Memory B cell (primary cell): ENCODE measurements around the gene ITGA11.
A peak's percentile ranks its signal among the peaks of the same experiment; 100 is the strongest.

Experiments
- ATAC-seq: fragments of 150-1000 bp; cut with Tn5 transposase; 2 replicates; pipeline ENCODE4 v1.10.0; 2021; ENCODE audit warnings: low read depth, mild to moderate bottlenecking, moderate library complexity
- DNase-seq, 2 donors: peaks; one replicate each; pipeline ENCODE4 v3.0.0; 2022; ENCODE audit warnings: low spot score in 2 of 2
- H3K27ac Mint-ChIP-seq: one replicate; pipeline ENCODE4 v1.8.0; 2022; ENCODE audit warnings: mild to moderate bottlenecking, moderate library complexity, mixed read lengths
- H3K27me3 Mint-ChIP-seq: one replicate; pipeline ENCODE4 v1.8.0; 2022; ENCODE audit warnings: mixed read lengths
- H3K36me3 Mint-ChIP-seq: one replicate; pipeline ENCODE4 v1.8.0; 2022; ENCODE audit warnings: mild to moderate bottlenecking, mixed read lengths
- H3K4me1 Mint-ChIP-seq: one replicate; pipeline ENCODE4 v1.8.0; 2022; ENCODE audit warnings: mixed read lengths
- H3K4me3 Mint-ChIP-seq: one replicate; pipeline ENCODE4 v1.8.0; 2022; ENCODE audit warnings: mild to moderate bottlenecking, moderate library complexity, mixed read lengths
- H3K9me3 Mint-ChIP-seq: one replicate; pipeline ENCODE4 v1.8.0; 2022; ENCODE audit warnings: mixed read lengths

The ITGA11 gene

DNA sequence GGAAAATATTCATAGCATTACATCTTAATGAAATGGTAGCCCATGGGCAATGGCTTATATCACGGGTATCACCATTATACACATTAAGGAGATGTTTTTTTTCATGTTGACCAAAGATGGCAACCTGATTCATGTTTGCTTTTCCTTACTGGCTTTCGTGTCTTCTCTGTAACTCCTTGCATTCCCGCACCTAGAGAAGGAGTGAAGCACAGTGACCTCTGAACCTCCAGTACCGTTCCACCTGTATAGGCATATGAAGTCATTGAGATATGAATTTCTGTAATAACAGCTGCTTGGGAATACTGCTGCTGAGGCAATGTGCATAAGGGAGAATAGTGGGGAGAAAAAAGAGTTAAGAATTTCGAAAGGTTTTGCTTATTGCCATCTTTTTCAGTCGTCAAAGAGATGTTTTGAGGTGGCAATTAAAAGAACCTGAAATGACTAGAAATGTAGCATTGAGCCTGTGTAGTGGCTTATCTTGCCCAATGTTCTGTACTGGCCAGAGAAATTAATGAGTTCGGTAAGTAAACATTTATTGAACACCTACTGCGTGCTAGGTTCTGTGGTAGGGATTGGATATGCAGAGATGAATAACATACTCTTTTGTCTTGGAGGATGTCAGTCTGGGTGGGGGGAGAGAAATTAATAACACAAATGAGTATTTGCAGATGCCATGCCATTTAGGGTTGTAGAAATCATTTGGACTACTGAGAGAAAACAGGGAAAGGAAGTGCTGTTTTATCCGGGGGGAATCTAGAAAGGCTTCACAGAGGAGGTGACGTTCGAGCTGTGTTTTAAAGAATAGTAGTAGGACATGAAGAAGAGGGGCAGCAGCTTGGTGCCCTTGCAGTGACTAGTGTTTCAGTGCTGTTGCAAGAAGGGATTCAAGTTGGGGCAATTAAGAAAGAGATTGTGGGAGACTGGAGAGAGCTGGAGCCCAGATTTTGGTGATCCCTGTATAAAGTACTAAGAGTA lies 151.9 kb downstream of the ITGA11 start:
- H3K36me3 Mint-ChIP-seq = peaks cover 19% of the 10 kb centered on the region
- H3K9me3 Mint-ChIP-seq = no peaks in the 10 kb centered on the region
- DNase-seq (no peak), ATAC-seq (no peak)
- peak overlapping the region; percentile 96 for H3K4me3 Mint-ChIP-seq
- no peaks in the 10 kb centered on the region for H3K27me3 Mint-ChIP-seq
- H3K27ac Mint-ChIP-seq = peak overlapping the region; percentile 94
- peaks cover 48% of the 10 kb centered on the region for H3K4me1 Mint-ChIP-seq

DNA sequence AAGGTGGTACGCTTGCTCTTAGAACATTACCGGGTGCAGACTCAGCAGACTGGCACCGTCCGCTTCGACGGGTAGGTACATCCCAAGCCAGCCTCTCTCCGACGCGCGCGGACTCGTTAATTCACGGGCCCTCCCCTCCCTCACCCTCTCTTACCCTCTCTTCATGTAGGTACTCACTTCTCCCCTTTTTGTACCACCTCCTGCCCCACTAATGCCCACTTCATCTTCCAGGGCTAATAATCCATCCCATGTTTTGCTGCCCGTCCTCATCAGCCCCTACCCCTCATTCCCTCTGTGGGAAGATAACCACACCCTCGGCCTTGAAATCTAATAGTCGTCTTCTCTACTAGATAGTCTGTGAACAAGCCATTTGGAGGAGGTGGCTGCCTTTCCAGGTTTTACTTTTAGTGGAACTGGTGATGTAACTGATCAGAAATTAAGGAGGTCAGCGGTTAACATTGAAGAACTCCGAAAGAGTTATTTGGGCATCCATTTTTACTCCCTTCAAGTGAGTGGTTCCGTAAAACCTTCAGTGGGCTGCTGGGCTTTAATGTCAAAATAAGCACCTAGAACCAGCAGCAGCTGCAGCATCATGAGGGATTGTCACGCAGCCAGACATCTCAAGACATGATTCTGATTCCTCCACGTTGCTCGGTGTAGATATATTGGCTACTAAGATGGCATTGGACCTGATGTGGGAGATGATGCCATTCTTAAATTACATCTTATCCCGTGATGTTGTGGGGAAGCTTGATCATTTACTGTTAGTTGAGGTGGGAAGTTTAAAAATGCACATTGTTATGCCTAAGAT lies 153.2 kb downstream of the ITGA11 start:
- no peaks in the 10 kb centered on the region for H3K9me3 Mint-ChIP-seq
- H3K4me1 Mint-ChIP-seq = peaks cover 41% of the 10 kb centered on the region
- DNase-seq = no peak

DNA sequence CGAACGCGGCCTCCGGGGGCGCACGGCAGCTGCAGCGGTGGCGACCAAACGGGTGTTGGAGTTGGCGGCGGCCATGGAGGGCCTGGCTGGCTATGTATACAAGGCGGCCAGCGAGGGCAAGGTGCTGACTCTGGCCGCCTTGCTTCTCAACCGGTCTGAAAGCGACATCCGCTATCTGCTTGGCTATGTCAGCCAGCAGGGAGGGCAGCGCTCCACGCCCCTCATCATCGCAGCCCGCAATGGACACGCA lies 153.7 kb downstream of the ITGA11 start:
- DNase-seq = no peak
- peak overlapping the region; percentile 96 for H3K4me3 Mint-ChIP-seq
- no peaks in the 10 kb centered on the region for H3K27me3 Mint-ChIP-seq
- H3K27ac Mint-ChIP-seq = peak overlapping the region; percentile 94
- no peak for ATAC-seq
- H3K36me3 Mint-ChIP-seq = peaks cover 11% of the 10 kb centered on the region
- no peaks in the 10 kb centered on the region for H3K9me3 Mint-ChIP-seq
- H3K4me1 Mint-ChIP-seq = peaks cover 39% of the 10 kb centered on the region

More for the DNA sequence above, 153.2 kb downstream of the ITGA11 start:
- no peaks in the 10 kb centered on the region for H3K27me3 Mint-ChIP-seq
- peak; percentile 3 for ATAC-seq
- peak overlapping the region; percentile 94 for H3K27ac Mint-ChIP-seq
- H3K4me3 Mint-ChIP-seq = peak overlapping the region; percentile 96
- H3K36me3 Mint-ChIP-seq = peaks cover 11% of the 10 kb centered on the region

DNA sequence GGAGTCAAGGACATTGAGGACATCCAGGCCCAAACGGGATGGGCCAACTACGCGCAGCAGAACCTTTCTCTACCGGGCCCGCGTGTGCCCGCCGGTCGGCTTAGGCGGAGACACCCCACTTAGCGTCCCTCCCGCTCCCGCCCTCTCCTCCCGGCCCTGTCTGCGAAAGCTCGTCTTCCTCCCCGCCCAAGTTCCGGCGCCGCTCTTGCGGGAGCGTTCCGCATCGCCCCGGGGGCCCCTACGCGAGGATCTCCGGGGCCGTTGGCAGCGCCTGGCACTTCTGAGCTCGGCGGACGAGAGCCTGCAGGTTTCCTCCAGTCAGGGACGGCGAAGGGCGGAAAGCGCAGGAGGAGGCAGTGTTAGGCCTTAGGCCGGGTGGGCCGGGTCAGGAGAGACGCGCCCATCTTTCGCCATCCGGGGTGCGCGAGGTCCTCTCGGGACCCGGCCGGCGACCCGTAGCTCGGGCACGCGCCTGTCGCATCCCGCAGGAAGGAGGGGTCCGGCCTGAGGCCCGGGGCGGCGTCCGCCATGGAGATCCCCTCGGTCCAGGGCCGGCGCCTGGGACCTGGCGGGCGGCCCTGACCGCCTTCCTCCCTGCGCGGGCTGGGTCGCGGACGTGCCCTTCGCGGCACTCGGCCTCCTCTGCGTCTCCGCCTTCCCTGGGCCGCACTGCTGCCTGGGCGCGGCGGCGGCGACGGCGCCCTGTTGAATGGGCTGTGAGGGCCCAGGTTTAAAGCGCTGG lies 154.2 kb downstream of the ITGA11 start, which contains the start of gene FEM1B:
Gene FEM1B (plus strand): TSS at position 143 of the 742 bp plus-strand sequence. CDS start 673 bp downstream, outside the sequence.
- H3K4me1 Mint-ChIP-seq = peaks cover 39% of the 10 kb centered on the region
- H3K9me3 Mint-ChIP-seq = no peaks in the 10 kb centered on the region
- peak within 1 kb of the TSS; percentile 94 for H3K27ac Mint-ChIP-seq

DNA sequence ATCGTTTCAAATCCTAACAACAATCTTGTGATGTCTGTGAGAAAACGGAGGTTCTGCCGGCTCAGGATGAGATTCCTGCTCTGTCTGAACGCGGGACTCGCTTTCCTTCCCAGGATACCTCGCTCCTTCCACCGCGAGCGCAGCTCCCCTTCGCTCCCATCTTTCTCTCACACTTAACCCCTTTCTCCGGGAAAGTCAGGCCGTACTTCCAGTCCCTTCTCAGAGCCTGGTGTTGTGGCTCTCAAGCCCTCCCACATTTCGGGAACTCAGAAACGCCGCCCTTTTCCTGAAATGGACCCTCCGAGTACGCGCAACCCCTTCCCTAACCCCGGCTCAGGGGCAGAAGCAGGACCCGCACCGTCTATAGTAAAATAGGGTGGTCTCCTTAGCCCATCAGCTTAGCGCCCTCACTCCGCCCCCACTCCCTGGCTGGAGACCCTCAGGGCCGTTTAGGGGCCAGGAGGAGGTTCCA lies 154.8 kb downstream of the ITGA11 start:
- no peaks in the 10 kb centered on the region for H3K27me3 Mint-ChIP-seq
- DNase-seq (no peak), ATAC-seq (peak; percentile 1)
- no peaks in the 10 kb centered on the region for H3K9me3 Mint-ChIP-seq
- H3K36me3 Mint-ChIP-seq = peaks cover 11% of the 10 kb centered on the region
- H3K27ac Mint-ChIP-seq = peak overlapping the region; percentile 94
- peaks cover 38% of the 10 kb centered on the region for H3K4me1 Mint-ChIP-seq
- H3K4me3 Mint-ChIP-seq = peak overlapping the region; percentile 96

More for the DNA sequence above, 154.2 kb downstream of the ITGA11 start, which contains the start of gene FEM1B:
- peak; percentile 78 for ATAC-seq
- peak; percentile 87 to 93 for DNase-seq
- H3K4me3 Mint-ChIP-seq = peak within 1 kb of the TSS; percentile 96
- H3K27me3 Mint-ChIP-seq = no peaks in the 10 kb centered on the region
- H3K36me3 Mint-ChIP-seq = peaks cover 11% of the 10 kb centered on the region

DNA sequence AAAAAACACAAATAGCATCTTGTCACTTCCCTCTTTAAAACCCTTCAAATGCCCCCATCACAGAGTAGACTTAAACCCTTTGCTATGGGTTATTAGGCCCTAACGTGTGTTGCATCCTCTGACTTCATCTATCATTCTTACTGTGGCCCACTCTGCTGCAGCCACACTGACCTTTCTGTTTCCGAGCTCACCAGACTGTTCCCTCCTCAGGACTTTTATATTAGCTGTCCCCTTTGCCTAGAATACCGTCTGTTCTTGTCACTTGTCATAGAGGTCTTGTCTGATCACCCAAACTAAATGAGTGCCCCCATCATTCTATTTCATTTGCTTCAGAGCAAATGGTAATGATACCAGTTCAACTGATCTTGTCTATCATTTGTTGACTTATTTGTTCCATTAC lies 155.3 kb downstream of the ITGA11 start:
- peaks cover 7% of the 10 kb centered on the region for H3K36me3 Mint-ChIP-seq
- H3K9me3 Mint-ChIP-seq = no peaks in the 10 kb centered on the region
- H3K4me1 Mint-ChIP-seq = peaks cover 33% of the 10 kb centered on the region
- peak overlapping the region; percentile 96 for H3K4me3 Mint-ChIP-seq
- no peak for ATAC-seq
- H3K27me3 Mint-ChIP-seq = no peaks in the 10 kb centered on the region
- DNase-seq = no peak
- H3K27ac Mint-ChIP-seq = peak overlapping the region; percentile 94

DNA sequence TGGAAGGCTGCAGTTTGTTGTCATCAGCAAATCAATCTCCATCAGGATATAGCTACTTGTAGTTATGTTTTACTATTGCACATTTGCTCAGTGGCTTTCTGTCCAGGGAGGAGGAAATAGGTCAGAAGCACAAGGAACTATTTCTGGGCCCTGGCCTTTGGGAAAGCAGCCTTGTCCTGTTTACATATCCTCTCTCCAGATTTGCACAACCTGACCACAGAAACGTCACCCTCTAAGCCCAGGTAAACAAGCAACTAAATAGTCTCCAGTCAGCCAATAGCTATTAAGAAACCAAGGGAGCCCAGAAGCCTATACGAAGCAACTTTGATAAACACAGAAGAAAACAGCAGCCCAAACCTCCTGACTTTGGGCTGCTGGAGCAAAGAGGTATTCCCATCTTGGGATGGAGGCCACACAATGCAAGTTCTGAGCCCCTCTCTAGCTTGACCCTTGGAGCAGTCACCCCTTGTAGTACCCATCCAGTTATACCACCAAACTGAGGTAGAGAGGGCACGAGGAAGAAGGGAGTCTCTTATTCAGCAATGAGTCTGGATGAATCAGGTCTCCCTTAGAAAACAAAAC lies 156.7 kb downstream of the ITGA11 start:
- Mint-ChIP-seq H3K4me1 (peaks cover 23% of the 10 kb centered on the region), H3K4me3 (no peak overlapping the region)
- ATAC-seq = no peak

DNA sequence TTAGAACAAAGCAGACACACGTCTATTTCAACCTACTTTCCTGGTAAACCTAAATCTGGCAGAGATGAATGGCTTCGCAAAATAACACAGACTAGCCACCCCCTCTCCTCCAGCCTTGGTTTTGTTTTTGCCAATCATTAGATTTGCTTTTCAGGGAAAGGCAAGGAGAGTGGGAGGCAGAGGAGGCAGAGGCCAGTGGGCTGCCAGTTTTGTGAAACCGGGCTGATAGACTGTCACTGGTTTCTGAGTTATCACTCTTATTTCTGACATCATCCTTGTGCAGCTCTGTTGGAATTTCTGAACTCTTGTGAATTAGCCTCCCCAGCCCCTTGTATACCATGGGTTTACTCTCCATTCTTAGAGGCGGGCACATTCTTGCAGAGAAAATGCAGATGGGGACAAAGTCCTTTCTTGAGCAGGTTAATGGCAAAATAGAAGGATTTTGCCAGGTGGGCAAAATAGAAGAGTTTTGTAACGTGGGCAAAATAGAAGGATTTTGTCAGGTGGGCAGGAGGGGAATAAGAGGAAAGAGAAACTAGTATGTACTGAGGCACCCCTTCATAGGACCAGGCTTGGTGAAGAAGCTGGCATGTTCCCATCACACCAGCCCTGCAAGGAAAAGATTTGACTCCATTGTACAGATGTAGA lies 157.6 kb downstream of the ITGA11 start:
- Mint-ChIP-seq H3K36me3 (no peaks in the 10 kb centered on the region), H3K27me3 (no peaks in the 10 kb centered on the region), H3K4me3 (no peak overlapping the region), H3K9me3 (no peaks in the 10 kb centered on the region), H3K4me1 (peaks cover 15% of the 10 kb centered on the region), H3K27ac (no peak overlapping the region)
- ATAC-seq (no peak), DNase-seq (no peak)

More for the DNA sequence above, 156.7 kb downstream of the ITGA11 start:
- no peak overlapping the region for H3K27ac Mint-ChIP-seq
- DNase-seq = no peak
- H3K36me3 Mint-ChIP-seq = peaks cover 5% of the 10 kb centered on the region
- H3K9me3 Mint-ChIP-seq = no peaks in the 10 kb centered on the region
- H3K27me3 Mint-ChIP-seq = no peaks in the 10 kb centered on the region

DNA sequence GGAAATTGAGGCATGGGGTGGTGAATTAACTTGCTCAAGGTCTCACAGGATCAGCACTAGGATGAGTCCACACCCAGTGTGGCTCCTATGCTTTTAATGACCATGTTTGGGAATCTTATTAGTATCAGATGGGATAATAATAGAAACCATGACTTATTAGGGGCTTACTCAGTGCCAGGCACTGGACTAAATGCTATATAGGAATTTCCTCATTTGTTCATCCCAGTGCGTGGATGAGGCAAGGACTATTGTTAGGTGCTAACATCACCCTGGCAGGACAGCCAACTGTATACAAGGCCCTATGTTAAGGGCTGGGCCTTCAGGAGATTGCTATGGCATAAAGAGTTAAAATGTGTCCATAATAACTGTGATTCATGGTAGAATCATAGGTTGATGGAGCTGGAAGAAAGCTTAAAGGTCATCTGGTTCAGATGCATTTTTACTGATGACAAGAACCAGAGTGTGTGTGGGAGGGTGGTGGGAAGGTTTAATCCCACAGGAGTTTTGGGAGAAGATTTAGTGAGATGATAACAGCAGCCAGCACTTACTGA lies 159.2 kb downstream of the ITGA11 start:
- H3K9me3 Mint-ChIP-seq = no peaks in the 10 kb centered on the region
- ATAC-seq (no peak), DNase-seq (no peak)
- no peaks in the 10 kb centered on the region for H3K36me3 Mint-ChIP-seq
- peaks cover 8% of the 10 kb centered on the region for H3K4me1 Mint-ChIP-seq
- no peak overlapping the region for H3K4me3 Mint-ChIP-seq
- peaks cover 4% of the 10 kb centered on the region for H3K27me3 Mint-ChIP-seq
- H3K27ac Mint-ChIP-seq = no peak overlapping the region

DNA sequence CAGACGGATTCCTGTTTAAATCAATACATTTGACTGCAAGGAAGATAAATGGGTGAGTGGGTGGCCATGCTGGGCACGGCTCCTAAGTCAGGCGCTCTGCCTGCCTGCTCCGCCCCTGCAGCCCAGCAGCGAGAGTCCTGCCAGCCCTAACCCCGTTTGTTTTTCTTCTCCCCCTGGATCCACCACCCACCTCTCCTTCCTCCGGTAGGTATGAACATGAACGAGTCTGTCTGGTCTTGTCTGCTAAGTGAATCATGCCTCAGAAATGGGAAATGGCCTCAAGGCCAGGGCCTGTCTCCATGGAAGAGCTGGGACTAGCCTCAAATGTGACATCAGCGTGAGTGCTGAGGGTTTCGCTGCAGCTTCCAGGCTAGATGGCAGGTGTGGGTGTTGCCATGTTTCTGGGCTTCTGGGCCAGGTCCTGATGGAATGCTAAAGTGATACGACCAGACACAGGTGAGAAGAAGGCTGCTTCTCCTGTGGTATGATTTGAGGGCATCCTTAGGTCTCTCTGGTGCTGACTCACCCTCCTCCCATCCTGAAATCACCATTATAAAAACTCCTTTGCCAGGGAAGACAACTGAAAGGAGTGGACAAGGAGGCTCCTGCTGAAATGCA lies 160.0 kb downstream of the ITGA11 start:
- Mint-ChIP-seq H3K27ac (no peak overlapping the region), H3K4me3 (no peak overlapping the region), H3K9me3 (no peaks in the 10 kb centered on the region), H3K27me3 (peaks cover 7% of the 10 kb centered on the region), H3K36me3 (no peaks in the 10 kb centered on the region), H3K4me1 (peaks cover 6% of the 10 kb centered on the region)
- ATAC-seq (no peak), DNase-seq (no peak)

DNA sequence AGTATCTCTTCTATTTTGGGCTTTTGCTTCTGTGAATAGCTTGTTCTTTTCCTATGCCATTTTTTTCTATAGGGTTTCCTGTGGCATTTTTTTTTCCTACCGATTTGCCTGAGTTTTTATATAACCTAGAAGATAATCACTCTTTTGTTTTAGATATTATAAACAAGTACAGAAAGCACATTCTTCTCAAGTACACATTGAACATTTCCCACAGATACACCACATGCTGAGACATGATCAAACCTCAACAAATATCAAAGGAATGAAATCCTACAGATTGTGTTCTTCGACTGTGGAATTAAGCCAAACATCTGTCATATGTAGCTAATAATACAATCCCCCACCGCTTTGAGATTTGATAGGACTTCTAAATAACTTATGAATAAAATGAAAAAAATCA lies 163.6 kb downstream of the ITGA11 start:
- Mint-ChIP-seq H3K27me3 (peaks cover 15% of the 10 kb centered on the region), H3K9me3 (no peaks in the 10 kb centered on the region), H3K27ac (no peak overlapping the region), H3K4me3 (no peak overlapping the region), H3K4me1 (no peaks in the 10 kb centered on the region), H3K36me3 (no peaks in the 10 kb centered on the region)
- no peak for ATAC-seq
- no peak for DNase-seq

DNA sequence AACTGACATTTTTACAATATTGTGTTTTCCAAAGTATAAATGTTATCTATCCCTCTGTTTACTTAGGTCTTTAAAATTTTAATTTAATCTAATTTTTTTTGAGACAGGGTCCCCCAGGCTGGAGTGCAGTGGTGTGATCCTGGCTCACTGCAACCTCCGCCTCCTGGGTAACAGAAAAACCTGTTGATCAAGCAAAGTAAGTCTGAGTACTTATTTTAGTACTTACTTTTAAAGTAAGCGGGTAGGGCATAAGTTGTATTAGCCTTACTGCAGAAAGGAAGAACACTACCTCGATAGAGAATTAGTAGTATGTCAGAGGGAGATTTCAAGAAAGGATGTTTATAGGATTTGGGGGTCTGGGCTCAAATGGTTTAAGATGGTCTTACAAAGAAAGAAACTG lies 166.3 kb downstream of the ITGA11 start:
- DNase-seq (no peak), ATAC-seq (no peak)
- Mint-ChIP-seq H3K9me3 (no peaks in the 10 kb centered on the region), H3K27me3 (peaks cover 19% of the 10 kb centered on the region), H3K4me1 (no peaks in the 10 kb centered on the region), H3K36me3 (no peaks in the 10 kb centered on the region), H3K27ac (no peak overlapping the region), H3K4me3 (no peak overlapping the region)
